Astrocyte of the cerebellum (primary cell): ENCODE data around the gene EDIL3.

Source experiments
- DNase-seq: peaks from one replicate; pipeline ENCODE4 v3.0.0-alpha.2; 2011; ENCODE audit warnings: low read depth
- H3K4me3 ChIP-seq: 2 replicates; pipeline ENCODE4 v1.5.1; 2011; ENCODE audit warnings: mild to moderate bottlenecking, low read depth, low read length, moderate library complexity
- CTCF ChIP-seq: IDR thresholded peaks from 2 replicates; pipeline ENCODE4 v1.5.1; 2012; ENCODE audit warnings: low read length, low read depth, moderate library complexity, mild to moderate bottlenecking; ENCODE audit errors: missing control alignments
- in situ Hi-C: cut with HindIII; loops from 2 replicates; pipeline ENCODE4 v1.10.0; 2017; ENCODE audit warnings: low sequenced_read_pairs

Gene EDIL3

DNA sequence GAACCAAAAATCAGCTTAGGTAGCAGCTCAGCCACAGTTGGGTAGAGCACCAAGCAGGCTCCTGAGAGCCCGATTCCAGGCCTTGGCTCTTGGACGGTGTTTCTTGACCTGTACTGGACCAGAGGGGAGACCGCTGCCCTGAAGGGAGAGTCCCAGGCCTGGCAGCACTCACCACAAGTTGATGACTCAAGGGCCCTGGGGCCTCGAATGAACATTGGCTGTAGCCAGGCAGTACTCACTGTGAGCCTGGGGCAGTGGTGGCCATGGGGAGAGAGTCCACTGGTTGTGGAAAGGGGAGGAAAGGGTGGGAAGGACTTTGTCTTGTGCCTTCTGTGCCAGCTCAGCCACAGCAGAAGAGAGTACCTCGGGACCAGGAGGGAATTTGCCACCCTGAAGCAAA lies 166.1 kb downstream of the EDIL3 start:
- DNase-seq = no peak
- TF ChIP-seq CTCF = no peak
- no peak overlapping the region for H3K4me3 ChIP-seq
- in situ Hi-C loops = no loop called here

GRCh38 chr5:84215521-84215920 lies 169.2 kb downstream of the EDIL3 start:
- no peak for DNase-seq
- in situ Hi-C loops = no loop called here
- H3K4me3 ChIP-seq = no peak overlapping the region
- no peak for TF ChIP-seq CTCF

DNA sequence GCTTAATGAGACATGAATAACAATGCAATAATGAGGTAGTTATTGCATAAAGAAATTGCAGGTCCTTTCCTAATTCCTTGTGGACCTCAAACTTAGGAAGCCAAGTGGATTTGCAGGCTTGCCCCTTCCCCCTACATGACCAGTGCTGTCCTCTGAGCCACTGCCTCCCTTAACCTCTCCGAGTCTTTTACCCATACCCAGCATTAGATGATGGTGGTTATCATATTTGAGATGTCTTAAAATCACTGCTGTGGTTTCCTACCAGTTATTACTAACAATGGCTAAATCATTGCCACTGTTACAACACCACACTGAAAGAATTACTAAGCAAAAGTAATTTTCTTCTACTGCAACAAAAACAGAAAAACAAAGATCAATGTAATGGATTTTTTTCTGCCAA lies 170.8 kb downstream of the EDIL3 start:
- DNase-seq = no peak
- no peak for TF ChIP-seq CTCF
- in situ Hi-C loops = no loop called here
- no peak overlapping the region for H3K4me3 ChIP-seq

- no peak for TF ChIP-seq CTCF
- no peak for DNase-seq
- in situ Hi-C loops = no loop called here
- H3K4me3 ChIP-seq = no peak overlapping the region
Observed at GRCh38 chr5:84213212-84213611, 171.5 kb downstream of the EDIL3 start.

DNA sequence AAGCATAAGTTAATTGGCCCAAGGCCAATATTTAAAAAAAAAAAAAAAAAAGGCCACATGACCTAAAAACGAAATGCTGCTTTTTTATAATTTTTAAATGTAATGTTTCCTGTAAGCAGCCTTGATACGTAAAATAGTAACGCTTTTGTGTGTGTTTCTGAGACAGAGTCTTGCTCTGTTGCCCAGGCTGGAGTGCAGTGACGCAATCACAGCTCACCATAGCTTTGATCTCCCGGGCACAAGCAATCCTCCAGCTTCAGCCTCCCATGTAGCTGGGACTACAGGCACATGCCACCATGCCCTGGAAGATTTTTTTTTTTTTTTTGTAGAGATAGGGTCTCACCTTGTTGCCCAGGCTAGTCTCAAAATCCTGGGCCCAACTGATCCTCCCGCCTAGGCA lies 179.9 kb downstream of the EDIL3 start:
- no peak for DNase-seq
- in situ Hi-C loops = no loop called here
- no peak for TF ChIP-seq CTCF
- no peak overlapping the region for H3K4me3 ChIP-seq

- in situ Hi-C loops = no loop called here
- no peak overlapping the region for H3K4me3 ChIP-seq
- no peak for TF ChIP-seq CTCF
- no peak for DNase-seq
Observed at GRCh38 chr5:84202136-84202535, 182.5 kb downstream of the EDIL3 start.

DNA sequence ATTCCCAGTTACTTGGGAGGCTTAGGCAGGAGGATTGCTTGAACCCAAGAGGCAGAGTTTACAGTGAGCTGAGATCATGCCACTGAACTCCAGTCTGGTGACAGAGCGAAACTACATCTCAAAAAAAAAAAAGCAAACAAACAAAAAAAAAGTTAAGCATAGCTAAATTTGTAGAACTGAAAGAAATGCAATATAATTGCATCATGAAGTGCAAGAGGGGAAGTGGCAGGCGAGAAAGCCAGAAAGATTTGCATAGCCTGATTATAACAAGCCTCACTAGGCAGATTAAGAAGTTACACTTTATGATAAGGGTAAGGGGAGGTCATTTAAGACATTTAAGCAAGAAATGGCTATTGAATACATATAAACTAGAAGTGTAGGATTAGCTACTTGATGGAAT lies 187.1 kb downstream of the EDIL3 start:
- in situ Hi-C loops = no loop called here

More for the DNA sequence above, 187.1 kb downstream of the EDIL3 start:
- TF ChIP-seq CTCF = no peak
- DNase-seq = no peak
- no peak overlapping the region for H3K4me3 ChIP-seq
